Fibroblast of lung (primary cell): Measurements from ENCODE around the gene B3GNT2. TPM values are rescaled to one million over a fixed set of nuclear protein-coding genes. Genes with fewer than 3 reads are reported as not detected.

Experiments used
- DNase-seq, 2 donors: peaks; one replicate each; pipeline versions ENCODE4 v3.0.0 to v3.0.0-alpha.2; 2010; ENCODE audit warnings: low read depth in 2 of 2
- H2AFZ ChIP-seq: 2 replicates; pipeline ENCODE4 v1.5.1; 2012; ENCODE audit warnings: low read length, control low read depth, inconsistent platforms
- H3K27ac ChIP-seq: 2 replicates; pipeline ENCODE4 v1.5.1; 2011; ENCODE audit warnings: low read length, control low read depth; ENCODE audit not compliant: insufficient read depth
- H3K27me3 ChIP-seq: 2 replicates; pipeline ENCODE4 v1.5.1; 2011; ENCODE audit warnings: mild to moderate bottlenecking, low read length; ENCODE audit not compliant: control insufficient read depth, insufficient read depth
- H3K36me3 ChIP-seq: 2 replicates; pipeline ENCODE4 v1.5.1; 2011; ENCODE audit warnings: low read length; ENCODE audit not compliant: control insufficient read depth, insufficient read depth
- H3K4me1 ChIP-seq: 2 replicates; pipeline ENCODE4 v1.5.1; 2011; ENCODE audit warnings: low read length; ENCODE audit not compliant: control insufficient read depth, insufficient read depth; ENCODE audit errors: extremely low read depth
- H3K4me2 ChIP-seq: 2 replicates; pipeline ENCODE4 v1.5.1; 2011; ENCODE audit warnings: low read length, control low read depth; ENCODE audit not compliant: insufficient read depth; ENCODE audit errors: extremely low read depth
- H3K4me3 ChIP-seq, 4 experiments: fragments of 200-600 bp in 1 of 4; sonication (generic) in 1 of 4; replicated peaks in 1 of 4; 2 replicates each; pipeline ENCODE4 v1.5.1; 2011 to 2016; ENCODE audit warnings: low read length in 4 of 4, low read depth in 3 of 4, mild to moderate bottlenecking in 3 of 4, control low read depth in 2 of 4, inconsistent platforms in 1 of 4, mixed read lengths in 1 of 4; ENCODE audit not compliant: insufficient read depth in 1 of 4; ENCODE audit errors: control extremely low read depth in 1 of 4
- H3K79me2 ChIP-seq: 2 replicates; pipeline ENCODE4 v1.5.1; 2012; ENCODE audit warnings: mild to moderate bottlenecking, low read length, inconsistent platforms; ENCODE audit not compliant: control insufficient read depth, insufficient read depth
- H3K9ac ChIP-seq: 2 replicates; pipeline ENCODE4 v1.5.1; 2011; ENCODE audit warnings: mild to moderate bottlenecking, low read length, control low read depth; ENCODE audit not compliant: insufficient read depth
- H3K9me3 ChIP-seq: 2 replicates; pipeline ENCODE4 v1.5.1; 2012; ENCODE audit warnings: low read depth, low read length; ENCODE audit not compliant: control insufficient read depth, insufficient read depth
- H4K20me1 ChIP-seq: 2 replicates; pipeline ENCODE4 v1.5.1; 2011; ENCODE audit warnings: low read length; ENCODE audit not compliant: control insufficient read depth, insufficient read depth; ENCODE audit errors: extremely low read depth
- CTCF ChIP-seq, 2 donors: IDR thresholded peaks in 1 of 2; conservative IDR thresholded peaks in 1 of 2; 1 replicate in 1 of 2; 2 replicates in 1 of 2; pipeline ENCODE4 v1.5.1; 2011 to 2012; ENCODE audit warnings: low read length in 2 of 2, control low read depth in 1 of 2, inconsistent platforms in 1 of 2, low read depth in 1 of 2, mild to moderate bottlenecking in 1 of 2
- EZH2 ChIP-seq: IDR thresholded peaks from 2 replicates; pipeline ENCODE4 v1.5.1; 2012; ENCODE audit warnings: low read length, control low read depth, mild to moderate bottlenecking; ENCODE audit errors: missing control alignments
- polyA plus RNA-seq, 2 donors: library from polyadenylated mRNA; depleted of rRNA in 1 of 2; stranded (reverse) in 1 of 2; unstranded in 1 of 2; fragments of >200 nt; gene quantifications; 2 replicates each; pipeline ENCODE4 v1.2.1, GENCODE V29; 2011 to 2012; ENCODE audit warnings: missing spikeins in 1 of 2
- total RNA-seq: library from RNA; depleted of rRNA; stranded (reverse); fragments of >200 nt; gene quantifications from 2 replicates; pipeline ENCODE4 v1.2.1, GENCODE V29; 2014

The B3GNT2 gene
- total and polyA plus RNA-seq, 2 donors (not counting 1 experiment from before 2014, with no cell fraction given), result 13.0 to 13.4 TPM

DNA sequence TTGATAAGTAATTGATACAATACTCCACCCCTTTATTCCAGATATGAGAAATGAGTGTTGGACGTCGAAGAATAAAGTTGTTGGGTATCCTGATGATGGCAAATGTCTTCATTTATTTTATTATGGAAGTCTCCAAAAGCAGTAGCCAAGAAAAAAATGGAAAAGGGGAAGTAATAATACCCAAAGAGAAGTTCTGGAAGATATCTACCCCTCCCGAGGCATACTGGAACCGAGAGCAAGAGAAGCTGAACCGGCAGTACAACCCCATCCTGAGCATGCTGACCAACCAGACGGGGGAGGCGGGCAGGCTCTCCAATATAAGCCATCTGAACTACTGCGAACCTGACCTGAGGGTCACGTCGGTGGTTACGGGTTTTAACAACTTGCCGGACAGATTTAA, 26.3 kb downstream of the B3GNT2 start:
- no peaks in the 10 kb centered on the region for H3K9me3 ChIP-seq
- no peak overlapping the region for H2AFZ ChIP-seq
- no peak overlapping the region for H3K4me3 ChIP-seq
- no peak for TF ChIP-seq CTCF (conservative IDR thresholded peaks at IDR 0.05 in 1 of 2, IDR thresholded peaks at IDR 0.05 in 1 of 2; ENCODE audit: low read depth in 1 of 2, low read length in 2 of 2)
- no peak overlapping the region for H3K4me2 ChIP-seq
- DNase-seq, result no peak
- no peak overlapping the region for H3K9ac ChIP-seq
- H4K20me1 ChIP-seq, result no peaks in the 10 kb centered on the region
- peaks cover 3% of the 10 kb centered on the region for H3K4me1 ChIP-seq
- no peaks in the 10 kb centered on the region for H3K27me3 ChIP-seq
- peaks cover 3% of the 10 kb centered on the region for H3K79me2 ChIP-seq
- H3K27ac ChIP-seq, result no peak overlapping the region
- peaks cover 1% of the 10 kb centered on the region for H3K36me3 ChIP-seq

DNA sequence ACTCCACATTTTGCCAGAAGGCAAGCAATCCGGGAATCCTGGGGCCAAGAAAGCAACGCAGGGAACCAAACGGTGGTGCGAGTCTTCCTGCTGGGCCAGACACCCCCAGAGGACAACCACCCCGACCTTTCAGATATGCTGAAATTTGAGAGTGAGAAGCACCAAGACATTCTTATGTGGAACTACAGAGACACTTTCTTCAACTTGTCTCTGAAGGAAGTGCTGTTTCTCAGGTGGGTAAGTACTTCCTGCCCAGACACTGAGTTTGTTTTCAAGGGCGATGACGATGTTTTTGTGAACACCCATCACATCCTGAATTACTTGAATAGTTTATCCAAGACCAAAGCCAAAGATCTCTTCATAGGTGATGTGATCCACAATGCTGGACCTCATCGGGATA, 26.8 kb downstream of the B3GNT2 start:
- Histone ChIP-seq H3K36me3 (peaks cover 1% of the 10 kb centered on the region), H3K27ac (no peak overlapping the region), H3K4me3 (no peak overlapping the region), H2AFZ (no peak overlapping the region), H4K20me1 (no peaks in the 10 kb centered on the region), H3K4me1 (no peaks in the 10 kb centered on the region), H3K27me3 (no peaks in the 10 kb centered on the region), H3K9me3 (no peaks in the 10 kb centered on the region), H3K4me2 (no peak overlapping the region), H3K79me2 (no peaks in the 10 kb centered on the region), H3K9ac (no peak overlapping the region)
- TF ChIP-seq CTCF (conservative IDR thresholded peaks at IDR 0.05 in 1 of 2, IDR thresholded peaks at IDR 0.05 in 1 of 2; ENCODE audit: low read depth in 1 of 2, low read length in 2 of 2) (no peak), EZH2 (no peak)
- no peak for DNase-seq

DNA sequence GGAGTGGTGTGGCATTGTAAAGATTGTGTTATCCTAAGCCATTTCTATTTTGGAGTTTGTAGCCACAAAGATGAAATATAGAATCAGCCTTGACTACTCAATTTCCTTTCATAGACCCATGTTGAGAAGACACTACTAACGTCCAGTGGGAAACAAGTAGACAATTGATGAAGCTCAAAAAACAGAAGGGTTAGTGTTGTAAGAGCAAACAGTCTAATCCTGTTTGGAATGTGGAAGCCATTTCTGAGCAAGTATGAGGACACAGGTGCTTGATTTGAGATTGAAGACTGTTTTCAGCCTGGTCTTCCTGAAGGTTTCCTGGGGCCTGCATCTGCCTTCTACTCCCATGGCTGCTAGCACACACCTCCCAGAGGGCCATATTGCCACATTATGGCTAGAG, 29.1 kb downstream of the B3GNT2 start:
- no peak for DNase-seq
- no peaks in the 10 kb centered on the region for H3K27me3 ChIP-seq
- no peaks in the 10 kb centered on the region for H3K4me1 ChIP-seq
- H3K79me2 ChIP-seq, result no peaks in the 10 kb centered on the region
- H3K36me3 ChIP-seq, result peaks cover 1% of the 10 kb centered on the region
- H3K4me3 ChIP-seq, result no peak overlapping the region
- no peak overlapping the region for H3K9ac ChIP-seq
- no peaks in the 10 kb centered on the region for H3K9me3 ChIP-seq
- H4K20me1 ChIP-seq, result no peaks in the 10 kb centered on the region
- TF ChIP-seq CTCF (conservative IDR thresholded peaks at IDR 0.05 in 1 of 2, IDR thresholded peaks at IDR 0.05 in 1 of 2; ENCODE audit: low read depth in 1 of 2, low read length in 2 of 2) (no peak), EZH2 (no peak)
- no peak overlapping the region for H2AFZ ChIP-seq
- H3K4me2 ChIP-seq, result no peak overlapping the region
- H3K27ac ChIP-seq, result no peak overlapping the region
